Astrocyte (in vitro differentiated cells and primary cell): ENCODE measurements around the gene RTL10. TPM values are rescaled to one million over a fixed set of nuclear protein-coding genes. Genes with fewer than 3 reads are reported as not detected.

Source experiments
- DNase-seq: peaks from one replicate; pipeline ENCODE4 v3.0.0-alpha.2; 2010; ENCODE audit warnings: low read depth
- FAIRE-seq: peaks from 2 replicates; lab custom pipeline; 2011; peaks lifted over from hg19 to GRCh38; lab: Jason Lieb, UNC
- H2AFZ ChIP-seq: 2 replicates; pipeline ENCODE4 v1.6.0; 2012; ENCODE audit warnings: low read depth, low read length, inconsistent platforms
- H3K27ac ChIP-seq: 2 replicates; pipeline ENCODE4 v1.5.1; 2011; ENCODE audit warnings: low read depth, low read length, inconsistent platforms
- H3K27me3 ChIP-seq: 2 replicates; pipeline ENCODE4 v1.6.0; 2011; ENCODE audit warnings: low read length, inconsistent platforms; ENCODE audit not compliant: insufficient read depth
- H3K36me3 ChIP-seq: 2 replicates; pipeline ENCODE4 v1.5.1; 2011; ENCODE audit warnings: low read length, inconsistent platforms; ENCODE audit not compliant: insufficient read depth
- H3K4me1 ChIP-seq: 2 replicates; pipeline ENCODE4 v1.5.1; 2011; ENCODE audit warnings: low read length, inconsistent platforms; ENCODE audit not compliant: insufficient read depth
- H3K4me2 ChIP-seq: 2 replicates; pipeline ENCODE4 v1.6.0; 2012; ENCODE audit warnings: low read length, inconsistent platforms
- H3K4me3 ChIP-seq: 2 replicates; pipeline ENCODE4 v1.5.1; 2011; ENCODE audit warnings: low read depth, mild to moderate bottlenecking, low read length, inconsistent platforms; ENCODE audit not compliant: insufficient read depth
- H3K79me2 ChIP-seq: 2 replicates; pipeline ENCODE4 v1.6.0; 2012; ENCODE audit warnings: mild to moderate bottlenecking, low read length, inconsistent platforms; ENCODE audit not compliant: insufficient read depth
- H3K9ac ChIP-seq: 2 replicates; pipeline ENCODE4 v1.6.0; 2012; ENCODE audit warnings: mild to moderate bottlenecking, low read length, inconsistent platforms
- H3K9me3 ChIP-seq: 2 replicates; pipeline ENCODE4 v1.5.1; 2012; ENCODE audit warnings: low read depth, mild to moderate bottlenecking, low read length, inconsistent platforms; ENCODE audit not compliant: insufficient read depth
- H4K20me1 ChIP-seq: 2 replicates; pipeline ENCODE4 v1.6.0; 2012; ENCODE audit warnings: low read length, inconsistent platforms; ENCODE audit not compliant: insufficient read depth
- H3K27ac Mint-ChIP-seq: one replicate; pipeline ENCODE4 v1.8.0; 2021; ENCODE audit warnings: mild to moderate bottlenecking, mixed read lengths; ENCODE audit not compliant: unreplicated experiment
- H3K27me3 Mint-ChIP-seq: one replicate; pipeline ENCODE4 v1.8.0; 2021; ENCODE audit warnings: low read depth, mixed read lengths; ENCODE audit not compliant: unreplicated experiment
- H3K36me3 Mint-ChIP-seq: one replicate; pipeline ENCODE4 v1.8.0; 2021; ENCODE audit warnings: low read depth, mixed read lengths; ENCODE audit not compliant: unreplicated experiment
- H3K4me1 Mint-ChIP-seq: one replicate; pipeline ENCODE4 v1.8.0; 2021; ENCODE audit warnings: low read depth, mixed read lengths; ENCODE audit not compliant: unreplicated experiment
- H3K4me3 Mint-ChIP-seq: one replicate; pipeline ENCODE4 v1.8.0; 2021; ENCODE audit warnings: mild to moderate bottlenecking, moderate library complexity, mixed read lengths; ENCODE audit not compliant: unreplicated experiment
- H3K9me3 Mint-ChIP-seq: one replicate; pipeline ENCODE4 v1.8.0; 2021; ENCODE audit warnings: mild to moderate bottlenecking, mixed read lengths; ENCODE audit not compliant: unreplicated experiment
- CTCF ChIP-seq: IDR thresholded peaks from 2 replicates; pipeline ENCODE4 v1.5.1; 2011; ENCODE audit warnings: low read depth, mild to moderate bottlenecking, inconsistent platforms, low read length, moderate library complexity; ENCODE audit not compliant: insufficient read depth
- EZH2 ChIP-seq: IDR thresholded peaks from 2 replicates; pipeline ENCODE4 v1.6.1; 2012; ENCODE audit warnings: mild to moderate bottlenecking, low read length, inconsistent platforms; ENCODE audit not compliant: insufficient read depth
- total RNA-seq: library from RNA; stranded (reverse); gene quantifications from 2 replicates; pipeline ENCODE4 v1.2.1, GENCODE V29; 2021

The RTL10 gene
- total RNA-seq, 1 donor from 2014 or later = 43.0 TPM

GRCh38 chr22:19877626-19878339 is 23.1 kb upstream of the RTL10 start:
- Histone ChIP-seq H4K20me1 (no peaks in the 10 kb centered on the region), H2AFZ (no peak overlapping the region), H3K4me1 (peaks cover 70% of the 10 kb centered on the region), H3K36me3 (no peaks in the 10 kb centered on the region), H3K9ac (no peak overlapping the region), H3K27ac (no peak overlapping the region), H3K4me3 (no peak overlapping the region), H3K9me3 (no peaks in the 10 kb centered on the region), H3K79me2 (peaks cover 9% of the 10 kb centered on the region), H3K4me2 (peak overlapping the region; percentile 15), H3K27me3 (no peaks in the 10 kb centered on the region)
- peak overlapping the region; percentile 85 for H3K27ac Mint-ChIP-seq
- no peaks in the 10 kb centered on the region for H3K36me3 Mint-ChIP-seq
- peaks cover 34% of the 10 kb centered on the region for H3K4me1 Mint-ChIP-seq
- no peaks in the 10 kb centered on the region for H3K9me3 Mint-ChIP-seq
- no peak for FAIRE-seq
- TF ChIP-seq CTCF (no peak), EZH2 (no peak)
- no peaks in the 10 kb centered on the region for H3K27me3 Mint-ChIP-seq
- peak; percentile 60 for DNase-seq
- H3K4me3 Mint-ChIP-seq = no peak overlapping the region

- Histone ChIP-seq H3K36me3 (no peaks in the 10 kb centered on the region), H3K79me2 (peaks cover 9% of the 10 kb centered on the region), H3K27ac (no peak overlapping the region), H3K4me2 (no peak overlapping the region), H4K20me1 (no peaks in the 10 kb centered on the region), H2AFZ (no peak overlapping the region), H3K4me3 (no peak overlapping the region), H3K4me1 (peaks cover 63% of the 10 kb centered on the region), H3K27me3 (no peaks in the 10 kb centered on the region), H3K9me3 (no peaks in the 10 kb centered on the region), H3K9ac (no peak overlapping the region)
- peaks cover 30% of the 10 kb centered on the region for H3K4me1 Mint-ChIP-seq
- no peaks in the 10 kb centered on the region for H3K36me3 Mint-ChIP-seq
- H3K4me3 Mint-ChIP-seq = no peak overlapping the region
- H3K9me3 Mint-ChIP-seq = no peaks in the 10 kb centered on the region
- TF ChIP-seq EZH2 = no peak
- TF ChIP-seq CTCF = no peak
- FAIRE-seq (no peak), DNase-seq (no peak)
- peak overlapping the region; percentile 85 for H3K27ac Mint-ChIP-seq
- H3K27me3 Mint-ChIP-seq = no peaks in the 10 kb centered on the region
Observed at GRCh38 chr22:19876941-19877625, 22.4 kb upstream of the RTL10 start.
